ENCODE measurements around the gene RFX4. TPM values are rescaled to one million over a fixed set of nuclear protein-coding genes. Genes with fewer than 3 reads are reported as not detected.

RFX4 gene
- total and polyA plus RNA-seq, 2 of the 13 experiments (the other 11 are each of a cell fraction or from before 2014, with no cell fraction given), result not detected

DNA sequence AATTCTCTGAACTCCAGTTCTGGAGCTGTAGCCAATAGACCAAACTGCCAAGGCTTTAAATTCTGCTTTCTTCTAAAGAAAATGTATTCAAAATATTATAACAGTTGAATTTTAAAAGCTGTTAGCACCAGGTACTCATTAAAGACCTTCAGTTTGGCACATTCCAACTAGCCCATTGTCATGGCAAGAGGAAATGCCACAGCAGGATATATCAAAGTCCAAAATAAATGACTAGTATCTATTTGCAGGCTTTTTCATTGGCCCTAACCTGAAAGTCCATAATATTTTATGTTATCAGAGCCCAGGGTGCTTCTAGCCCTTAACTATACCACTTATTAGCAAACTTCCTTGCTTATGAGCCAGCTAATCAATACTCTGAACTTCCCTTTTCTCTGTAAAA, 188.6 kb downstream of the RFX4 start:
- H4K20me1 ChIP-seq (ENCODE audit: insufficient read depth, low read length), result no peaks in the 10 kb centered on the region; the same call in 1 of the 2 replicates
- H3K27me3 ChIP-seq (ENCODE audit: control insufficient read depth in 1 of 2, insufficient read depth in 2 of 2, low read length in 2 of 2), result no peaks in the 10 kb centered on the region; a peak in 1 of 5 replicates
- POLR2A ChIA-PET, result no interaction called here
- no peak overlapping the region for H3K27ac ChIP-seq (ENCODE audit: extremely low read length, insufficient read depth, low read length)
- FAIRE-seq (no peak), ATAC-seq (no peak), DNase-seq (ENCODE audit: low spot score) (peak; percentile 26)
- H2AFZ ChIP-seq (ENCODE audit: low read length), result no peak overlapping the region
- no peaks in the 10 kb centered on the region for H3K9me3 ChIP-seq (ENCODE audit: low read length)
- no TSS peak for BruUV-seq (replicated peaks)
- in situ Hi-C loops (cut with HindIII; ENCODE audit: extremely low pct_ligation_motif_present, low pct_unique_long_range_greater_than_20kb), result no loop called here
- no peak overlapping the region for H3K4me3 ChIP-seq (replicated peaks in 1 of 3; ENCODE audit: insufficient read depth in 1 of 3, low read depth in 2 of 3, low read length in 3 of 3)
- no peak for TF ChIP-seq ZNF3 (CRISPR knock-in tag; IDR thresholded peaks at IDR 0.05)
- TF ChIP-seq, protein P1, sequence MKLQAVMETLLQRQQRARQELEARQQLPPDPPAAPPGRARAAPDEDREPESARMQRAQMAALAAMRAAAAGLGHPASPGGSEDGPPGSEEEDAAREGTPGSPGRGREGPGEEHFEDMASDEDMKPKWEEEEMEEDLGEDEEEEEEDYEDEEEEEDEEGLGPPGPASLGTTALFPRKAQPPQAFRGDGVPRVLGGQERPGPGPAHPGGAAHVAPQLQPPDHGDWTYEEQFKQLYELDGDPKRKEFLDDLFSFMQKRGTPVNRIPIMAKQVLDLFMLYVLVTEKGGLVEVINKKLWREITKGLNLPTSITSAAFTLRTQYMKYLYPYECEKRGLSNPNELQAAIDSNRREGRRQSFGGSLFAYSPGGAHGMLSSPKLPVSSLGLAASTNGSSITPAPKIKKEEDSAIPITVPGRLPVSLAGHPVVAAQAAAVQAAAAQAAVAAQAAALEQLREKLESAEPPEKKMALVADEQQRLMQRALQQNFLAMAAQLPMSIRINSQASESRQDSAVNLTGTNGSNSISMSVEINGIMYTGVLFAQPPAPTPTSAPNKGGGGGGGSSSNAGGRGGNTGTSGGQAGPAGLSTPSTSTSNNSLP (IDR thresholded peaks at IDR 0.05; ENCODE audit: low read depth, low read length), result peak; percentile 57
- no peaks in the 10 kb centered on the region for H3K36me3 ChIP-seq (replicated peaks in 1 of 2; ENCODE audit: control insufficient read depth in 1 of 2, insufficient read depth in 2 of 2, low read length in 2 of 2)
- peaks cover 77% of the 10 kb centered on the region for H3K4me1 ChIP-seq (ENCODE audit: insufficient read depth, low read length)
- no peak overlapping the region for H3K9ac ChIP-seq (ENCODE audit: insufficient read depth, low read depth, low read length)
- peaks cover 18% of the 10 kb centered on the region for H3K79me2 ChIP-seq (ENCODE audit: insufficient read depth, low read length)
- intact Hi-C loops (cut with micrococcal nuclease; ENCODE audit: unreplicated experiment), result no loop called here
- H3K4me2 ChIP-seq (ENCODE audit: low read depth, low read length), result no peak overlapping the region
- CTCF ChIA-PET (ENCODE audit: low intra/inter-chr PET ratio, low total read pairs), result no interaction called here

DNA sequence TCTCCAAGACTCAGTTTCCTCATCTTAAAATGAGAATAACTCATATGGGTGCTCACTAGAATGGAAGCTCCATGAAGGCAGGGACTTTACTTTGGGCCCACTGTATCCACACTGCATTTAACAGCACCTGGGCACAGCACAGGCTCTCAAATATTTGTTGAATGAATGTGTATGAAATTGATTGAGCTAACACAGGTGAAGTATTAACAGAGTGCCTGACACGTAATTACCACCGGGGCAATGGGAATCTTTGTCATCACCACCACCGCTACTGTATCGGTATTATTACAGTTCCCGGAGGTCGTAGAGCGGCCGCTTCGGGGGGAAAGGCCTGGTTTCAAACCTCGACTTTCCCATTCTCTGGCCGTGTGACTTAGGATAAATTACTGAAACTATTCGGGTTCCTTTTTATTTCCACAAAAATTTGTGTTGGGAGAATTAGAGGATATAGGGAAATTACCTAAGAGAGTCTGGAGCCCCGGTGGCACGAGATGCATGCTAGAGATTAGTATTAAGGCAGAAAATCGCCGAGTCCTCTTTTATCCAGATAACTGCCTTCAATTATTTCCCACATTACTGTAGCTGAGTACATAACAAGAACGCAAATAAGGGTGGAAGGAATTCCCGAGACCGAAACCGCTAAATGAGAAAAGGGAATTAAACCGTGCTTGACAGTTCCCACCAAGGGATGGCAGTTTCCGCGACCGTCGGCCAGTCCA, 190.6 kb downstream of the RFX4 start:
- 21% methylated on average over 25 of the region's 25 CpGs for WGBS (ENCODE audit: low lambda C conversion rate)
- no peak for FAIRE-seq
- Histone ChIP-seq H4K20me1 (ENCODE audit: insufficient read depth, low read length) (no peaks in the 10 kb centered on the region; the same call in 1 of the 2 replicates), H3K79me2 (ENCODE audit: insufficient read depth, low read length) (peaks cover 33% of the 10 kb centered on the region), H3K9ac (ENCODE audit: insufficient read depth, low read depth, low read length) (peak overlapping the region; percentile 97), H3K36me3 (replicated peaks in 1 of 2; ENCODE audit: control insufficient read depth in 1 of 2, insufficient read depth in 2 of 2, low read length in 2 of 2) (no peaks in the 10 kb centered on the region), H3K4me2 (ENCODE audit: low read depth, low read length) (peak overlapping the region; percentile 85), H3K27ac (ENCODE audit: extremely low read length, insufficient read depth, low read length) (peak overlapping the region; percentile 97), H3K27me3 (ENCODE audit: control insufficient read depth in 1 of 2, insufficient read depth in 2 of 2, low read length in 2 of 2) (no peaks in the 10 kb centered on the region; a peak in 1 of 5 replicates), H3K9me3 (ENCODE audit: low read length) (no peaks in the 10 kb centered on the region), H3K4me1 (ENCODE audit: insufficient read depth, low read length) (peaks cover 79% of the 10 kb centered on the region), H2AFZ (ENCODE audit: low read length) (peak overlapping the region; percentile 82), H3K4me3 (replicated peaks in 1 of 3; ENCODE audit: insufficient read depth in 1 of 3, low read depth in 2 of 3, low read length in 3 of 3) (peak overlapping the region; percentile 55 to 93 (median 82))
- BruUV-seq (replicated peaks), result TSS peak; percentile 97
- ChIA-PET POLR2A (interaction anchor here (1.3 kb wide), 1 partner anchor 82 kb away, joined by 4 read pairs; no protein-coding TSS in a partner anchor), CTCF (ENCODE audit: low intra/inter-chr PET ratio, low total read pairs) (no interaction called here)
- DNase-seq (ENCODE audit: low spot score), result no peak
- intact Hi-C loops (cut with micrococcal nuclease; ENCODE audit: unreplicated experiment) (no loop called here), in situ Hi-C loops (cut with HindIII; ENCODE audit: extremely low pct_ligation_motif_present, low pct_unique_long_range_greater_than_20kb) (no loop called here)
- ATAC-seq, result no peak
- TF ChIP-seq, protein P2, sequence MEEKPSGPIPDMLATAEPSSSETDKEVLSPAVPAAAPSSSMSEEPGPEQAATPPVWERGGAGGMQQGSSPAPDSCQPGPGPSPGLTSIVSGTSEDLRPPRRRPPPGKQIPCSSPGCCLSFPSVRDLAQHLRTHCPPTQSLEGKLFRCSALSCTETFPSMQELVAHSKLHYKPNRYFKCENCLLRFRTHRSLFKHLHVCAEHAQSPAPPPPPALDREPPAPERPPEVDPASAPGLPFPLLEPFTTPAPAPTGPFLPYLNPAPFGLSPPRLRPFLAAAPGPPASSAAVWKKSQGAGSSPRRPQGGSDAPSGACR (CRISPR knock-in tag; IDR thresholded peaks at IDR 0.05), result no peak
- no peak for TF ChIP-seq ZNF121 (CRISPR knock-in tag; IDR thresholded peaks at IDR 0.05)
- TF ChIP-seq ZKSCAN8 (CRISPR knock-in tag; IDR thresholded peaks at IDR 0.05; ENCODE audit: borderline replicate concordance), result no peak
- no peak for TF ChIP-seq ZNF552 (CRISPR knock-in tag; IDR thresholded peaks at IDR 0.05; ENCODE audit: borderline replicate concordance)
- no peak for TF ChIP-seq ZNF562 (CRISPR knock-in tag; IDR thresholded peaks at IDR 0.05; ENCODE audit: borderline replicate concordance)
- TF ChIP-seq MTA3 (CRISPR knock-in tag; IDR thresholded peaks at IDR 0.05), result no peak
- TF ChIP-seq POGK (CRISPR knock-in tag; conservative IDR thresholded peaks at IDR 0.05), result peak; percentile 71; the same call in 1 of the 2 replicates
- no peak for TF ChIP-seq ZNF232 (CRISPR knock-in tag; IDR thresholded peaks at IDR 0.05; ENCODE audit: borderline replicate concordance)
- TF ChIP-seq ZNF563 (CRISPR knock-in tag; IDR thresholded peaks at IDR 0.05), result no peak
- TF ChIP-seq FOXP1 (IDR thresholded peaks at IDR 0.05), result no peak
- no peak for TF ChIP-seq FOXP1 (CRISPR knock-in tag; IDR thresholded peaks at IDR 0.05)
- TF ChIP-seq ZNF33A (CRISPR knock-in tag; IDR thresholded peaks at IDR 0.05; ENCODE audit: borderline replicate concordance), result 0 out of 2 replicates have a peak, but pooled peaks have one; percentile 36
- TF ChIP-seq ATRX (CRISPR knock-in tag; IDR thresholded peaks at IDR 0.05; ENCODE audit: borderline replicate concordance), result no peak
